Psoas muscle (tissue), 8 donors: ENCODE measurements around the gene TRMU. TPM values are rescaled to one million over a fixed set of nuclear protein-coding genes. Genes with fewer than 3 reads are reported as not detected.
"Not testable (repeated sequence)": the region's sequence is repeated elsewhere in the genome, so short reads cannot be mapped to it uniquely, and the experiment has no call there.

Experiments
- ATAC-seq, 4 donors: fragments of 200-7000 bp; cut with Tn5 transposase; one replicate each; pipeline ENCODE4 v1.9.1; 2020; ENCODE audit warnings: moderate library complexity in 3 of 4, mild to moderate bottlenecking in 2 of 4
- DNase-seq, 2 donors: peaks; one replicate each; pipeline ENCODE4 v3.0.0-alpha.2; 2020
- H3K27ac ChIP-seq: fragments of 200-600 bp; one replicate; pipeline ENCODE4 v1.8.0; 2022
- H3K27me3 ChIP-seq, 3 donors: fragments of 200-600 bp in 1 of 3; one replicate each; pipeline versions ENCODE4 v1.6.1 to v1.8.0; 2013 to 2022; ENCODE audit warnings: low read length in 2 of 3, mild to moderate bottlenecking in 2 of 3, moderate library complexity in 1 of 3; ENCODE audit not compliant: insufficient read depth in 3 of 3
- H3K36me3 ChIP-seq, 2 donors: fragments of 200-600 bp in 1 of 2; one replicate each; pipeline versions ENCODE4 v1.6.1 to v1.8.0; 2013 to 2022; ENCODE audit warnings: low read depth in 1 of 2, mild to moderate bottlenecking in 1 of 2, moderate library complexity in 1 of 2; ENCODE audit not compliant: insufficient read depth in 1 of 2
- H3K4me1 ChIP-seq: fragments of 200-600 bp; one replicate; pipeline ENCODE4 v1.8.0; 2022
- H3K4me3 ChIP-seq: fragments of 200-600 bp; one replicate; pipeline ENCODE4 v1.8.0; 2022; ENCODE audit warnings: mild to moderate bottlenecking
- H3K9me3 ChIP-seq: fragments of 200-600 bp; one replicate; pipeline ENCODE4 v1.8.0; 2022
- CTCF ChIP-seq: fragments of 200-600 bp; IDR thresholded peaks from one replicate; pipeline ENCODE4 v1.8.0; 2022; ENCODE audit warnings: antibody characterized with exemption
- WGBS, 3 donors: extraction: QIAGEN DNeasy Blood & Tissue Kit; methylation state at CpG; one replicate each; pipeline versions ENCODE4 v1.1.6 to v1.1.7; 2013; 5-methylcytosine and 5-hydroxymethylcytosine counted together
- intact Hi-C, 2 donors: fragments of 100-400 bp; cut with DNase I; formaldehyde crosslinking; loops; one replicate each; pipeline versions ENCODE4 v1.11.0 to v1.14.2; 2022
- polyA plus RNA-seq, 3 donors: library from polyadenylated mRNA; stranded (reverse); fragments of 200-250 nt; gene quantifications; one replicate each; pipeline ENCODE4 v1.2.3, GENCODE V29; 2013
- total RNA-seq, 4 donors: library from RNA; stranded (reverse); fragmentation: NEBNext Ultra II Directional in 2 of 4; extraction: Animal tissue kit (Norgen Biotek cat#: 25700) in 2 of 4; gene quantifications; one replicate each; pipeline versions ENCODE4 v1.2.1 to v1.2.4, GENCODE V29; 2021 to 2023
- donor health status: healthy with polysubstance abuse.
- donor health status: DM: no; HTN: no; CAD: no; lungs with moderate emphysema.
- donor health status: Bipolar disorder and iron deficiency.
- donor health status: healthy.
- donor health status: DM: yes; HTN: yes; CAD: no.
- donor health status: DM: no; HTN: no; CAD: no.
- donor health status: DM: no; HTN: no; CAD: no.
- donor health status: DM: yes; HTN: yes; CAD: no.

The TRMU gene
- total and polyA plus RNA-seq, 7 donors = 9.6 to 37.1 (median 17.4) TPM

- Histone ChIP-seq H3K27me3 (no peaks in the 10 kb centered on the region), H3K4me1 (no peaks in the 10 kb centered on the region), H3K36me3 (no peaks in the 10 kb centered on the region), H3K9me3 (no peaks in the 10 kb centered on the region), H3K27ac (no peak overlapping the region), H3K4me3 (no peak overlapping the region)
- DNase-seq (no peak), ATAC-seq (no peak)
- WGBS, 3 donors = 81 to 84% (median 82%) methylated on average over 18 of the region's 18 CpGs
- intact Hi-C loops = no loop called here
- TF ChIP-seq CTCF = no peak
These were observed 62.0 kb downstream of the TRMU start for GRCh38 chr22:46397514-46397913.

- Histone ChIP-seq H3K27me3 (no peaks in the 10 kb centered on the region), H3K4me1 (no peaks in the 10 kb centered on the region), H3K9me3 (no peaks in the 10 kb centered on the region), H3K27ac (no peak overlapping the region), H3K4me3 (no peak overlapping the region), H3K36me3 (no peaks in the 10 kb centered on the region)
- TF ChIP-seq CTCF = no peak
- 80 to 85% (median 81%) methylated on average over 19 of the region's 19 CpGs for WGBS, 3 donors
- ATAC-seq (no peak), DNase-seq (no peak)
- intact Hi-C loops = no loop called here
These were observed 62.4 kb downstream of the TRMU start for GRCh38 chr22:46397951-46398350.

- intact Hi-C loops = no loop called here
- H3K4me1 ChIP-seq = no peaks in the 10 kb centered on the region
These were observed 63.9 kb downstream of the TRMU start for GRCh38 chr22:46399251-46400024.

GRCh38 chr22:46401370-46401769, 65.9 kb downstream of the TRMU start:
- intact Hi-C loops = no loop called here
- no peak for DNase-seq
- no peak overlapping the region for H3K4me3 ChIP-seq
- no peak overlapping the region for H3K27ac ChIP-seq
- TF ChIP-seq CTCF = no peak
- ATAC-seq = no peak
- H3K36me3 ChIP-seq = no peaks in the 10 kb centered on the region
- no peaks in the 10 kb centered on the region for H3K9me3 ChIP-seq
- H3K27me3 ChIP-seq = no peaks in the 10 kb centered on the region
- WGBS, 3 donors = 80 to 85% (median 84%) methylated on average over 10 of the region's 10 CpGs
- H3K4me1 ChIP-seq = no peaks in the 10 kb centered on the region

More at GRCh38 chr22:46399251-46400024, 63.9 kb downstream of the TRMU start:
- no peak for ATAC-seq
- 81 to 87% (median 84%) methylated on average over 16 of the region's 16 CpGs for WGBS, 3 donors
- H3K36me3 ChIP-seq = no peaks in the 10 kb centered on the region
- no peak overlapping the region for H3K27ac ChIP-seq
- H3K27me3 ChIP-seq = no peaks in the 10 kb centered on the region
- H3K4me3 ChIP-seq = no peak overlapping the region
- no peak for DNase-seq
- TF ChIP-seq CTCF = no peak
- H3K9me3 ChIP-seq = no peaks in the 10 kb centered on the region

GRCh38 chr22:46402505-46402904, 67.0 kb downstream of the TRMU start:
- Histone ChIP-seq H3K4me3 (no peak overlapping the region), H3K36me3 (no peaks in the 10 kb centered on the region), H3K9me3 (no peaks in the 10 kb centered on the region), H3K4me1 (no peaks in the 10 kb centered on the region), H3K27ac (no peak overlapping the region), H3K27me3 (no peaks in the 10 kb centered on the region)
- intact Hi-C loops = no loop called here
- no peak for ATAC-seq
- no peak for DNase-seq
- no peak for TF ChIP-seq CTCF
- WGBS, 3 donors = 70 to 79% (median 75%) methylated on average over 2 of the region's 2 CpGs

- DNase-seq, intact Hi-C loops, ATAC-seq, H3K4me3 ChIP-seq, H3K27ac ChIP-seq, H3K36me3 ChIP-seq, H3K9me3 ChIP-seq, H3K27me3 ChIP-seq, H3K4me1 ChIP-seq: not testable (repeated sequence)
- 86 to 89% (median 87%) methylated on average over 7 of the region's 7 CpGs for WGBS, 3 donors
These were observed 68.4 kb downstream of the TRMU start for GRCh38 chr22:46403880-46404279.
